Dermis microvascular lymphatic vessel endothelial cell (primary cell): ENCODE data around the gene CTNNA2. TPM values are rescaled to one million over a fixed set of nuclear protein-coding genes. Genes with fewer than 3 reads are reported as not detected.
A peak's percentile ranks its signal among the peaks of the same experiment; 100 is the strongest.

Experiments
- DNase-seq, 2 donors: peaks; one replicate each; pipeline versions ENCODE4 v3.0.0 to v3.0.0-alpha.2; 2010; ENCODE audit warnings: low read depth in 2 of 2
- total RNA-seq: library from RNA; depleted of rRNA; stranded (reverse); fragments of >200 nt; gene quantifications from 2 replicates; pipeline ENCODE4 v1.2.1, GENCODE V29; 2014

CTNNA2 gene
- total RNA-seq, 1 donor from 2014 or later = not detected

- no peak for DNase-seq
Observed at GRCh38 chr2:80473069-80473468, 960.2 kb downstream of the CTNNA2 start.

- no peak for DNase-seq
Observed at GRCh38 chr2:80473796-80474195, 960.9 kb downstream of the CTNNA2 start.

GRCh38 chr2:80475970-80476369 lies 963.1 kb downstream of the CTNNA2 start:
- no peak for DNase-seq

- DNase-seq = no peak
Observed at GRCh38 chr2:80476535-80477117, 963.8 kb downstream of the CTNNA2 start.

GRCh38 chr2:80482276-80482675 lies 969.4 kb downstream of the CTNNA2 start:
- DNase-seq = peak; percentile 23 to 63

GRCh38 chr2:80489717-80490116 lies 976.9 kb downstream of the CTNNA2 start:
- DNase-seq = peak; percentile 2 to 76

- no peak for DNase-seq
Observed at GRCh38 chr2:80490964-80491363, 978.1 kb downstream of the CTNNA2 start.

- DNase-seq = no peak
Observed at GRCh38 chr2:80496346-80496745, 983.5 kb downstream of the CTNNA2 start.

GRCh38 chr2:80496775-80497174 lies 983.9 kb downstream of the CTNNA2 start:
- peak in 1 of 2 donors; percentile 17 for DNase-seq

GRCh38 chr2:80499095-80499494 lies 986.2 kb downstream of the CTNNA2 start:
- peak; percentile 22 to 58 for DNase-seq

GRCh38 chr2:80501874-80502624 lies 989.2 kb downstream of the CTNNA2 start:
- no peak for DNase-seq

- DNase-seq = no peak
Observed at GRCh38 chr2:80506563-80506962, 993.7 kb downstream of the CTNNA2 start.

GRCh38 chr2:80510716-80511115 lies 997.9 kb downstream of the CTNNA2 start:
- DNase-seq = no peak

- DNase-seq = no peak
Observed at GRCh38 chr2:80515964-80516363, 1003.1 kb downstream of the CTNNA2 start.

- no peak for DNase-seq
Observed at GRCh38 chr2:80517316-80517715, 1004.5 kb downstream of the CTNNA2 start.

GRCh38 chr2:80519121-80519643 lies 1006.3 kb downstream of the CTNNA2 start:
- no peak for DNase-seq

- DNase-seq = no peak
Observed at GRCh38 chr2:80519699-80520291, 1006.9 kb downstream of the CTNNA2 start.

GRCh38 chr2:80525152-80525551 lies 1012.3 kb downstream of the CTNNA2 start:
- no peak for DNase-seq

GRCh38 chr2:80527119-80527518 lies 1014.3 kb downstream of the CTNNA2 start:
- no peak for DNase-seq

- no peak for DNase-seq
Observed at GRCh38 chr2:80529466-80530165, 1016.8 kb downstream of the CTNNA2 start.

- no peak for DNase-seq
Observed at GRCh38 chr2:80530442-80531064, 1017.7 kb downstream of the CTNNA2 start.
